ENCODE results near the gene ANK3. TPM values are rescaled to one million over a fixed set of nuclear protein-coding genes. Genes with fewer than 3 reads are reported as not detected.

ANK3 gene
- total RNA-seq, 6 experiments from 2014 or later = not detected

DNA sequence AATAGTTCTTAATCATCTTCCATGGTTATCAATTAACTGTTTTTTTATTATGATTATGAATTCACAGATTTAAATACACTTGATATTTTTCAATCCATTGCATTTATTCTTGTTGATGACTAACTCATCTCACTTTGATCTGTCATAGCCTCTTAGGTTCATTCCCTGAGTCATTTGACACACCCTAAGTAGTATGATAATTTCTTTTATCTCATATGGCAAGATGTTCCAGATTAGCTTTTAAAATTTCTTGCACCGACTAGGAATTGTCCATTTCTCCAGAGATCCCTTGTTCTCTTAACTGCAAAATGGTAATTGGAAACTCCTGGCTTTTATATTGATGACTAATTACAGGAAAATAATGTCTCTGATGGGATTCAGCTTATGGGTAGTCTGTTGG lies 395.7 kb downstream of the ANK3 start:
- Mint-ChIP-seq H3K4me3 (no peak overlapping the region), H3K9me3 (no peaks in the 10 kb centered on the region), H3K27ac (no peak overlapping the region), H3K4me1 (ENCODE audit: low read depth) (no peaks in the 10 kb centered on the region), H3K27me3 (ENCODE audit: insufficient read depth) (peaks cover 2% of the 10 kb centered on the region; the same call in 1 of the 2 replicates), H3K36me3 (ENCODE audit: low read depth) (no peaks in the 10 kb centered on the region)
- TF ChIP-seq CTCF (IDR thresholded peaks at IDR 0.05) = no peak
- no peak for DNase-seq

DNA sequence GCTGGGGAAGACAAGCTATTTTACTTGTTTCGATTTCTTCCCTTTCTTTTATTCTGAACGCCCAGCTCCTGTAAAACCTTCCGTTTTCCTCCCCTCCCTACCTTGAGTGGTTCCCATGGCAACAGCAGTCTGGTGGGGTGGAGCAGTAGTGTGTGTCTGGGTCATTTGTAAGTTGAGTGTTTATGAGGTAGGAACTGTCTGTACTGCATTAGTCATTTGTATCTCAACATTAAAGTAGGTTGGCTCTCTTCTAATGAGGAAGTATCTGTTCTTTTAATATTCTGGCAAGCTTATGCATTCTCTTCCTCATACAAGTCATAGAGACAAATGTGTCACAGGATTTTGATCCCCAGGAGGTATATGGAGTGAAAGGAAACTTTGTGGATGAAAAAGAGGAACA lies 398.0 kb downstream of the ANK3 start:
- Mint-ChIP-seq H3K27me3 (ENCODE audit: insufficient read depth) (peaks cover 2% of the 10 kb centered on the region; the same call in 1 of the 2 replicates), H3K4me1 (ENCODE audit: low read depth) (no peaks in the 10 kb centered on the region), H3K36me3 (ENCODE audit: low read depth) (no peaks in the 10 kb centered on the region), H3K9me3 (no peaks in the 10 kb centered on the region), H3K4me3 (no peak overlapping the region), H3K27ac (no peak overlapping the region)
- no peak for DNase-seq
- no peak for TF ChIP-seq CTCF (IDR thresholded peaks at IDR 0.05)

- Mint-ChIP-seq H3K27me3 (ENCODE audit: insufficient read depth) (peaks cover 2% of the 10 kb centered on the region; the same call in 1 of the 2 replicates), H3K4me3 (no peak overlapping the region), H3K36me3 (ENCODE audit: low read depth) (no peaks in the 10 kb centered on the region), H3K4me1 (ENCODE audit: low read depth) (no peaks in the 10 kb centered on the region), H3K27ac (no peak overlapping the region), H3K9me3 (no peaks in the 10 kb centered on the region)
- no peak for TF ChIP-seq CTCF (IDR thresholded peaks at IDR 0.05)
- DNase-seq = no peak
These were observed 398.6 kb downstream of the ANK3 start for GRCh38 chr10:59991117-59991516.

- DNase-seq = no peak
- Mint-ChIP-seq H3K27me3 (ENCODE audit: insufficient read depth) (peaks cover 2% of the 10 kb centered on the region; the same call in 1 of the 2 replicates), H3K9me3 (no peaks in the 10 kb centered on the region), H3K4me3 (no peak overlapping the region), H3K4me1 (ENCODE audit: low read depth) (no peaks in the 10 kb centered on the region), H3K27ac (no peak overlapping the region), H3K36me3 (ENCODE audit: low read depth) (no peaks in the 10 kb centered on the region)
- no peak for TF ChIP-seq CTCF (IDR thresholded peaks at IDR 0.05)
These were observed 404.0 kb downstream of the ANK3 start for GRCh38 chr10:59985639-59986038.

- no peak overlapping the region for H3K27ac Mint-ChIP-seq
- H3K9me3 Mint-ChIP-seq = no peaks in the 10 kb centered on the region
- no peaks in the 10 kb centered on the region for H3K36me3 Mint-ChIP-seq (ENCODE audit: low read depth)
- no peaks in the 10 kb centered on the region for H3K4me1 Mint-ChIP-seq (ENCODE audit: low read depth)
- no peak overlapping the region for H3K4me3 Mint-ChIP-seq
- no peaks in the 10 kb centered on the region for H3K27me3 Mint-ChIP-seq (ENCODE audit: insufficient read depth)
- TF ChIP-seq CTCF (IDR thresholded peaks at IDR 0.05) = no peak
- no peak for DNase-seq
These were observed 405.3 kb downstream of the ANK3 start for GRCh38 chr10:59984415-59984814.

DNA sequence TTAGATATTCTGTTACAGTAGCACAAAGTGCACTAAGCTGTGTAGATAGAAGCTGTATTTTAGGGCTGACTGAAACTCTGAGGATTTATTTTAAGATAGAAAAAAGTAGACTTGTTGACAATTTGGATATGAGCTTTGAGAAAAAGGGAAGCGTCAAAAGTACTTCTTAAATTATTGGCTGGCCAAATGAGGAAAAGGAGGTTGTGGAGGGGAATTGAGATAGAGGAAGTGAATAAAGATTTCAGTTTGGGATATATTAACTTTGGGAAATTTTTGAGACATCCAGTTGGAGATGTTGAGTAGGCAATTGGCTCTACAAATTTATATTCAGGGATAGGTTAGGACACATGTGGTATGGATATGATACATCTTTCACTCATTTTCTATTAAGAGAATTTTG lies 409.3 kb downstream of the ANK3 start:
- no peak overlapping the region for H3K27ac Mint-ChIP-seq
- no peak for DNase-seq
- no peaks in the 10 kb centered on the region for H3K4me1 Mint-ChIP-seq (ENCODE audit: low read depth)
- H3K9me3 Mint-ChIP-seq = peaks cover 20% of the 10 kb centered on the region
- H3K27me3 Mint-ChIP-seq (ENCODE audit: insufficient read depth) = no peaks in the 10 kb centered on the region
- H3K4me3 Mint-ChIP-seq = no peak overlapping the region
- TF ChIP-seq CTCF (IDR thresholded peaks at IDR 0.05) = no peak
- no peaks in the 10 kb centered on the region for H3K36me3 Mint-ChIP-seq (ENCODE audit: low read depth)
